HEK293T (cell line): Measurements from ENCODE around the gene JAML.

ENCODE experiments used
- CTCF ChIA-PET: fragments of 350-600 bp; formaldehyde crosslinking; extraction: SDS; loops from one replicate; lab custom pipeline; 2021; ENCODE audit warnings: antibody characterized with exemption, inconsistent platforms; lab: Yijun Ruan, JAX
- POLR2A ChIA-PET: fragments of 350-600 bp; formaldehyde crosslinking; extraction: SDS; loops from one replicate; lab custom pipeline; 2020; ENCODE audit warnings: antibody characterized with exemption, inconsistent platforms; lab: Yijun Ruan, JAX
- DNase-seq: peaks from one replicate; pipeline ENCODE4 v3.0.0; 2012; ENCODE audit warnings: mixed read lengths; ENCODE audit errors: extremely low spot score
- ARNT ChIP-seq: fragments of 450-650 bp; IDR thresholded peaks from 2 replicates; pipeline ENCODE4 v1.6.1; 2017; ENCODE audit warnings: mild to moderate bottlenecking
- BHLHE40 ChIP-seq: fragments of 450-650 bp; IDR thresholded peaks from 2 replicates; pipeline ENCODE4 v1.6.1; 2016; ENCODE audit warnings: mild to moderate bottlenecking, moderate library complexity, borderline replicate concordance
- CTBP1 ChIP-seq: fragments of 450-650 bp; IDR thresholded peaks from 2 replicates; pipeline ENCODE4 v1.6.1; 2016; ENCODE audit warnings: borderline replicate concordance
- ELF4 ChIP-seq: fragments of 450-650 bp; IDR thresholded peaks from 2 replicates; pipeline ENCODE4 v1.6.1; 2017; ENCODE audit warnings: antibody characterized with exemption
- FOXA1 ChIP-seq: fragments of 450-650 bp; IDR thresholded peaks from 2 replicates; pipeline ENCODE4 v1.6.1; 2016; ENCODE audit warnings: mild to moderate bottlenecking
- FOXK2 ChIP-seq: fragments of 450-650 bp; IDR thresholded peaks from 2 replicates; pipeline ENCODE4 v1.6.1; 2016; ENCODE audit warnings: mild to moderate bottlenecking
- FOXM1 ChIP-seq: fragments of 450-650 bp; IDR thresholded peaks from 2 replicates; pipeline ENCODE4 v1.6.1; 2017; ENCODE audit warnings: mild to moderate bottlenecking, borderline replicate concordance
- HDGF ChIP-seq: fragments of 450-650 bp; IDR thresholded peaks from 2 replicates; pipeline ENCODE4 v1.6.1; 2017; ENCODE audit warnings: antibody characterized with exemption, borderline replicate concordance
- L3MBTL2 ChIP-seq: fragments of 450-650 bp; conservative IDR thresholded peaks from 2 replicates; pipeline ENCODE4 v1.6.1; 2016; ENCODE audit warnings: mild to moderate bottlenecking
- LEF1 ChIP-seq: fragments of 450-650 bp; IDR thresholded peaks from 2 replicates; pipeline ENCODE4 v1.6.1; 2017; ENCODE audit warnings: mild to moderate bottlenecking, borderline replicate concordance
- NFRKB ChIP-seq: fragments of 450-650 bp; IDR thresholded peaks from 2 replicates; pipeline ENCODE4 v1.6.1; 2016; ENCODE audit warnings: mild to moderate bottlenecking, moderate library complexity
- SP1 ChIP-seq: fragments of 450-650 bp; IDR thresholded peaks from 2 replicates; pipeline ENCODE4 v1.6.1; 2017
- SUZ12 ChIP-seq: fragments of 450-650 bp; IDR thresholded peaks from 2 replicates; pipeline ENCODE4 v1.6.1; 2016; ENCODE audit warnings: mild to moderate bottlenecking
- TARDBP ChIP-seq: fragments of 450-650 bp; IDR thresholded peaks from 2 replicates; pipeline ENCODE4 v1.6.1; 2016
- ZNF384 ChIP-seq: fragments of 450-650 bp; IDR thresholded peaks from 2 replicates; pipeline ENCODE4 v1.6.1; 2016
- TF ChIP-seq, protein P1 (sequence below): fragments of 450-650 bp; IDR thresholded peaks from 2 replicates; pipeline ENCODE4 v1.6.1; 2016

JAML gene

GRCh38 chr11:118156531-118157185 is 68.2 kb downstream of the JAML start:
- ChIA-PET CTCF (interaction anchor here (0.6 to 3.0 kb wide), 3 partner anchors 11 to 15 kb away, joined by 3 to 19 read pairs (median 7); no protein-coding TSS in a partner anchor), POLR2A (interaction anchor here (1.0 to 1.3 kb wide), 3 partner anchors 13 to 24 kb away, joined by 3 to 4 read pairs (median 3); no protein-coding TSS in a partner anchor)
- TF ChIP-seq, protein P1, sequence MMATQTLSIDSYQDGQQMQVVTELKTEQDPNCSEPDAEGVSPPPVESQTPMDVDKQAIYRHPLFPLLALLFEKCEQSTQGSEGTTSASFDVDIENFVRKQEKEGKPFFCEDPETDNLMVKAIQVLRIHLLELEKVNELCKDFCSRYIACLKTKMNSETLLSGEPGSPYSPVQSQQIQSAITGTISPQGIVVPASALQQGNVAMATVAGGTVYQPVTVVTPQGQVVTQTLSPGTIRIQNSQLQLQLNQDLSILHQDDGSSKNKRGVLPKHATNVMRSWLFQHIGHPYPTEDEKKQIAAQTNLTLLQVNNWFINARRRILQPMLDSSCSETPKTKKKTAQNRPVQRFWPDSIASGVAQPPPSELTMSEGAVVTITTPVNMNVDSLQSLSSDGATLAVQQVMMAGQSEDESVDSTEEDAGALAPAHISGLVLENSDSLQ, result no peak
- TF ChIP-seq NFRKB (no peak), FOXA1 (no peak), SP1 (no peak), L3MBTL2 (no peak), ELF4 (no peak), BHLHE40 (no peak), HDGF (no peak), TARDBP (no peak), ARNT (no peak), LEF1 (no peak), SUZ12 (no peak), FOXK2 (no peak)
- DNase-seq, result peak; percentile 22

DNA sequence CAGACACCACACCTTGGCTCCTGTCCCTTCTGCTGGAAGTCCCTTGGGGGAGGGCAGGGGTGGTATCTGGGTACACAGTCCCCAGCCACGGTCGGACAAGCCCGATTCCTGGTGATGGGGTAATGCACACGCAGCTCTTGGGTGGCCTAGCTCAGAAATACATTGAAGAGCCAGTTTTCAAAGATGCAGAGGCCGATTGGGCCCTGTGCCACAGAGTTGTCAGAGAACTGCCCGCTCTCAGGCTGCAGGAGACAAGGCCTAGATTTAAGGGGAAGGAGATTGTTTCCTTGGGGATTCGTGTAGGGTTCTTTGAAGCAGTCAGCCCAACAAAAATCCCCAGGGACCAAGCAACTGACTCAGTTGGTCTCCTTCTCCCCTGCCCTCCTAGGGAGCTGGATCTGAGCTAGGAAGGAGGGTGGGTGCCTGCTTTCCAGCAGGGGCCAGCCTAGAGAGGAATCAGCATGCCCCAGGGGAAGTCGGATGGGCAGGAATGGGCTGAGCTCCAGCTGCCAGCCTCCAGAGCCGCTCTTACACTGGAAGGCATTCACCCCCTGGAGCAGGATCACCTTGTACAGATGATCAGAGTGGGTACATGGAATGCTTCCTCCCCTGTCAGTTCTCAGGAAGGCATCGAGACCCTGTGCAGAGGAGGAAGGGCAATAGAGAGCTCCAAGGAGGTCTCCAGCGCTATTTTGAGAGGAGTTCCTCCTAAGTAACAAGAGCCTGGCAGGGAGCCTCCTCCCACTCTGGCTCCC is 68.9 kb downstream of the JAML start:
- TF ChIP-seq LEF1 (no peak), ELF4 (no peak), SUZ12 (no peak), TARDBP (no peak), ZNF384 (no peak)
- ChIA-PET POLR2A (interaction anchor here (1.2 to 1.3 kb wide), 2 partner anchors 14 to 16 kb away, joined by 3 to 4 read pairs; no protein-coding TSS in a partner anchor), CTCF (interaction anchor here (0.6 to 3.0 kb wide), 3 partner anchors 11 to 16 kb away, joined by 3 to 19 read pairs (median 7); no protein-coding TSS in a partner anchor)
- DNase-seq, result no peak

DNA sequence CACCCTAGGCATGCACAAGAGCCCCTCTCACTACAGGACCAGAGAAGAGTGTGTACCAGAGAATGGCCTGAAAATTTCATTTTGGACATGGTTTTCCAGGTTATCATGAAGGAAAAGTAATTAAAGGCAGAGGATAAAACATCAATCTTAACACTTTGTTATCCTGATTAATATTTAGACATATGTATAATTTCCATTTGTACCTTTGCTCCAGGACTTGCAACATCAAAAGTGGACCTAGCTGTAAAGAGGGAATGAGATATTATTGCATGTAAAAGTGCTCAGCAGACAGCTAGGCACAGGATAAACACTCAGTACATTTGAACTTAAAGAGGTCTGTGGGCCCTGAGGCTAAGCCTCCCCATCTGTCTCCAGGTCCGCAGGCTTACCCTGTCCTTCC is 70.2 kb downstream of the JAML start:
- POLR2A ChIA-PET, result no interaction called here
- CTCF ChIA-PET, result no interaction called here
- TF ChIP-seq BHLHE40 (no peak), HDGF (no peak), CTBP1 (no peak), FOXK2 (no peak), ELF4 (no peak), SUZ12 (no peak), L3MBTL2 (no peak), FOXM1 (no peak), SP1 (no peak), NFRKB (no peak), TARDBP (no peak), ZNF384 (no peak)
- TF ChIP-seq, protein P1, result no peak
- no peak for DNase-seq

DNA sequence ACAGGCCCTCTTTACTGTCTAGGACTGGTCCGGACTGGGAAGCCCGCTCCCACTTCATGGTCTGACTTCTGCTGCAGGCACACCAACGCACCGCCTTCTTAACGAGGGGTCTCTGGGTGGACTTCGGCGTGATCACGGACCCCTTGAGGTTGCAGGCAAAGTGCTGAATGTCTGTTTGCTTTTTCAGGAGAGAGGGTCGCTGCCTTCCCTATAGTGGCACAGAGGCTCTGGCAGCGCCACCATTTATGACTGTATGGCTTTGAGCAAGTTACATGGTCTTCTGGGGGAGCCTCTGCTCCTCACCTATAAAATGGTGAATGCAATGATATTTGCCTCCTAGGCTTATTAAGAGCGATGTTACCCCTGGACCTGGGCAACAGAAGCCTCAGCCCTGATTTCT is 70.8 kb downstream of the JAML start:
- no peak for DNase-seq
- ChIA-PET CTCF (no interaction called here), POLR2A (no interaction called here)
- TF ChIP-seq SUZ12 (no peak), CTBP1 (no peak), FOXM1 (no peak), LEF1 (no peak), NFRKB (no peak), L3MBTL2 (no peak), SP1 (no peak), TARDBP (no peak), ARNT (no peak), BHLHE40 (no peak), HDGF (no peak), ELF4 (no peak)
- TF ChIP-seq, protein P1, result no peak

GRCh38 chr11:118153516-118153915 is 71.3 kb downstream of the JAML start:
- no peak for DNase-seq
- POLR2A ChIA-PET, result interaction anchor here (1.2 kb wide), 1 partner anchor 17 kb away, joined by 3 read pairs; no protein-coding TSS in a partner anchor
- no peak for TF ChIP-seq CTBP1
- no peak for TF ChIP-seq ARNT
- no peak for TF ChIP-seq L3MBTL2
- no peak for TF ChIP-seq BHLHE40
- TF ChIP-seq HDGF, result no peak
- CTCF ChIA-PET, result interaction anchor here (1.0 kb wide), 1 partner anchor 19 kb away, joined by 5 read pairs; no protein-coding TSS in a partner anchor
